Epidermal melanocyte (primary cell): ENCODE measurements around the gene SQSTM1.
"Not testable (repeated sequence)": the region's sequence is repeated elsewhere in the genome, so short reads cannot be mapped to it uniquely, and the experiment has no call there.

ENCODE experiments used
- DNase-seq: peaks from one replicate; pipeline ENCODE4 v3.0.0; 2011; ENCODE audit warnings: low spot score; ENCODE audit not compliant: insufficient read length

The SQSTM1 gene

GRCh38 chr5:179854356-179854755, 33.7 kb downstream of the SQSTM1 start:
- DNase-seq = no peak

- DNase-seq = no peak
These were observed 37.5 kb downstream of the SQSTM1 start for GRCh38 chr5:179858241-179858585.

- peak; percentile 96 for DNase-seq
These were observed 38.1 kb downstream of the SQSTM1 start, which contains the start of gene MRNIP for GRCh38 chr5:179858586-179859427. Gene MRNIP, minus strand, starts transcription at chr5:179858817. Its CDS starts 21 bp downstream, at chr5:179858796.

- no peak for DNase-seq
These were observed 39.6 kb downstream of the SQSTM1 start for GRCh38 chr5:179860301-179860700.

GRCh38 chr5:179862296-179862695, 41.6 kb downstream of the SQSTM1 start:
- DNase-seq = no peak

- no peak for DNase-seq
These were observed 42.2 kb downstream of the SQSTM1 start for GRCh38 chr5:179862891-179863290.

GRCh38 chr5:179863449-179864085, 42.9 kb downstream of the SQSTM1 start:
- no peak for DNase-seq

- no peak for DNase-seq
These were observed 44.0 kb downstream of the SQSTM1 start for GRCh38 chr5:179864686-179865085.

- no peak for DNase-seq
These were observed 45.0 kb downstream of the SQSTM1 start for GRCh38 chr5:179865491-179866240.

GRCh38 chr5:179866241-179867078, 45.8 kb downstream of the SQSTM1 start:
- no peak for DNase-seq

- no peak for DNase-seq
These were observed 46.4 kb downstream of the SQSTM1 start for GRCh38 chr5:179867079-179867465.

GRCh38 chr5:179867476-179867875, 46.8 kb downstream of the SQSTM1 start:
- no peak for DNase-seq

- no peak for DNase-seq
These were observed 47.8 kb downstream of the SQSTM1 start for GRCh38 chr5:179868541-179868940.

- no peak for DNase-seq
These were observed 48.4 kb downstream of the SQSTM1 start for GRCh38 chr5:179869101-179869500.

GRCh38 chr5:179869641-179870402, 49.1 kb downstream of the SQSTM1 start:
- DNase-seq = no peak

GRCh38 chr5:179870403-179870903, 49.7 kb downstream of the SQSTM1 start:
- DNase-seq = no peak

- DNase-seq = no peak
These were observed 50.2 kb downstream of the SQSTM1 start for GRCh38 chr5:179870952-179871351.

GRCh38 chr5:179871533-179871932, 50.8 kb downstream of the SQSTM1 start:
- DNase-seq = not testable (repeated sequence)

GRCh38 chr5:179872055-179872827, 51.5 kb downstream of the SQSTM1 start:
- DNase-seq = no peak
